Brain microvascular endothelial cell (primary cell): ENCODE measurements around the gene RNU6-1.

Experiments used
- DNase-seq: peaks from one replicate; pipeline ENCODE4 v3.0.0-alpha.2; 2020
- H3K27ac ChIP-seq: fragments of 250-450 bp; sonication (Bioruptor Pico); 2 replicates; pipeline ENCODE4 v1.5.1; 2020; ENCODE audit warnings: mild to moderate bottlenecking, moderate library complexity
- H3K27me3 ChIP-seq: fragments of 250-450 bp; sonication (Bioruptor Pico); replicated peaks from 2 replicates; pipeline ENCODE4 v1.5.1; 2020; ENCODE audit warnings: mild to moderate bottlenecking
- H3K36me3 ChIP-seq: fragments of 250-450 bp; sonication (Bioruptor Pico); replicated peaks from 2 replicates; pipeline ENCODE4 v1.5.1; 2020; ENCODE audit warnings: mild to moderate bottlenecking
- H3K4me3 ChIP-seq: 2 replicates; pipeline ENCODE4 v1.5.1; 2011; ENCODE audit warnings: low read depth, mild to moderate bottlenecking, control low read depth, low read length, moderate library complexity
- in situ Hi-C: cut with HindIII; loops from 2 replicates; pipeline ENCODE4 v1.10.0; 2017; ENCODE audit warnings: low sequenced_read_pairs, low pct_ligation_motif_present
- TF ChIP-seq, protein P1 (sequence below): IDR thresholded peaks from 2 replicates; pipeline ENCODE4 v1.5.1; 2011; ENCODE audit warnings: low read depth, mild to moderate bottlenecking, moderate library complexity, low read length, control low read depth, inconsistent platforms; ENCODE audit errors: missing control alignments

Gene RNU6-1

DNA sequence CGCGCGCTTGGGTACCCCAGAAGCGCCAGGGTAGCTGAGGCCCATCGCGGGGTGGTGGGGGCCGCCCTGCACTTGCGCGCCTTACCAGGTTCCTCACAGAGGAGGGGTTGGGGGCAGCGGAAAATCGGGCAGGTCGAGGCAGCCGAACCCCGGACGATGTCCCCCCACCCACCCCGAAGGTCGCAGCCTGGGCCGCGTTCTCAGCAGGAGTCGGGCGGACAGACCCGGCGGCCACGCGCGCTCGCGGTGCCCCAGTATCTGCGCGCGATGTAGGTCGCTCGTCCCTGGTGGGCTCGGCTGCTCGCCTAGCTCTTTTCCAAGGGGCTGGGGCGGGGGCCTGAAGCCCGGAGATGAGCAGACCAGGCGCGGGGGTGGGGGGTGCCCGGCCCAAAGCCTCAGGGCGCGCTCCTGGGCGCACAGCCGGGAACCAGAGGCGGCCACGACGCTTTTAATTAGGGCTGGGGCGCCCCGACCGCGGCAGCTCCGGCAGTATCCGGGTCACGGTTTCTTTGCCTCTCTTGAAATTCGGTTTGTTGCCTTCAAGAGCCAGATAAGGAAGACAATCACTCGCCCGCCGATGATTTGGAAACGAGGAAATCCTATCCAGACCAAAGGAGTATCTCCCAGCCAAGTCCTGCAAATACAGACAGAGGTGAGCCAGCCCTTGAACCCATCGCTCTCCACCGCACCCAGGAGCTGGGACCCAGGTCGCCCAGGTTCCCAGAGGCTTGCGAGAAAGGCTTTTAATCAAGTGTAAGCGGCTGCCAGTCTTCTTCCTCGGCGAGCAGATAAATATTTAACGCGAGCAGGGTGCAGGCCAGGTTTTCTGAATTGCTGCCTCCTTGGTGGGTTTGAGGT lies 10.0 kb downstream of the RNU6-1 start:
- TF ChIP-seq, protein P1, sequence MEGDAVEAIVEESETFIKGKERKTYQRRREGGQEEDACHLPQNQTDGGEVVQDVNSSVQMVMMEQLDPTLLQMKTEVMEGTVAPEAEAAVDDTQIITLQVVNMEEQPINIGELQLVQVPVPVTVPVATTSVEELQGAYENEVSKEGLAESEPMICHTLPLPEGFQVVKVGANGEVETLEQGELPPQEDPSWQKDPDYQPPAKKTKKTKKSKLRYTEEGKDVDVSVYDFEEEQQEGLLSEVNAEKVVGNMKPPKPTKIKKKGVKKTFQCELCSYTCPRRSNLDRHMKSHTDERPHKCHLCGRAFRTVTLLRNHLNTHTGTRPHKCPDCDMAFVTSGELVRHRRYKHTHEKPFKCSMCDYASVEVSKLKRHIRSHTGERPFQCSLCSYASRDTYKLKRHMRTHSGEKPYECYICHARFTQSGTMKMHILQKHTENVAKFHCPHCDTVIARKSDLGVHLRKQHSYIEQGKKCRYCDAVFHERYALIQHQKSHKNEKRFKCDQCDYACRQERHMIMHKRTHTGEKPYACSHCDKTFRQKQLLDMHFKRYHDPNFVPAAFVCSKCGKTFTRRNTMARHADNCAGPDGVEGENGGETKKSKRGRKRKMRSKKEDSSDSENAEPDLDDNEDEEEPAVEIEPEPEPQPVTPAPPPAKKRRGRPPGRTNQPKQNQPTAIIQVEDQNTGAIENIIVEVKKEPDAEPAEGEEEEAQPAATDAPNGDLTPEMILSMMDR, result no peak
- H3K27ac ChIP-seq, result no peak overlapping the region
- no peak for DNase-seq
- in situ Hi-C loops, result no loop called here
- peaks cover 94% of the 10 kb centered on the region for H3K27me3 ChIP-seq
- no peaks in the 10 kb centered on the region for H3K36me3 ChIP-seq
- no peak overlapping the region for H3K4me3 ChIP-seq

DNA sequence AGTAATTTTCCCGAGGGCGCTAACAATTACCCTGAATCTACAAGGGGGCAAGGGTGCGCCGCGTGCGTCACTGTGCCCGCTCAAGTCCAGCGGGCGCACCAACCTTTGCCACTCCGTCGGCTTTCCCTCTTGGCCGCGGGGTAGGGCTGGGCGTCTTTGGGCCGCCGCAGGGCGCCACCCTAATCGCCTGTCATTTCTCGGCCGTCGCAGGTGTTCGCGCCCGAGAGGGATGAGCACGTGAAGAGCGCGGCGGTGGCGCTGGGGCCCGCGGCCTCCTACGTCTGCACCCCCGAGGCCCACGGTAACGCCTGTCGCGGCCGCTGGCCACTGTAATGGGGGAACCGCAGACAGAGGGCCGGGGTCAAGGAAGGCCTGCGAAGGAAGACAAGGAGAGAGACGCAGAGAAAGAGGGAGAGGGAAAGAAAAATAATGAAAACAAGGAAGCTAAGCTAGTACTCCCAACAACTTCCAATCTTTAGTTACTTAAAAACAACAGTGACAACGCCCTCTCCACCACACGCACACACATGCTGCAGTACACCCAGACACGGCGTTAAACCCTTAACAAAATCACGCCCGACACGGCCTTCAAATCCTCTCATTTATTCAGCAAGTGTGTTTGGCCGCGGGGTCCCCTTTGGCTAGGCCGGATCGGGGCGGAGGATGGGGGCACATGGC lies 10.7 kb downstream of the RNU6-1 start:
- Histone ChIP-seq H3K27ac (no peak overlapping the region), H3K27me3 (peaks cover 94% of the 10 kb centered on the region), H3K4me3 (no peak overlapping the region), H3K36me3 (no peaks in the 10 kb centered on the region)
- no peak for DNase-seq
- in situ Hi-C loops, result no loop called here
- TF ChIP-seq, protein P1, result no peak

DNA sequence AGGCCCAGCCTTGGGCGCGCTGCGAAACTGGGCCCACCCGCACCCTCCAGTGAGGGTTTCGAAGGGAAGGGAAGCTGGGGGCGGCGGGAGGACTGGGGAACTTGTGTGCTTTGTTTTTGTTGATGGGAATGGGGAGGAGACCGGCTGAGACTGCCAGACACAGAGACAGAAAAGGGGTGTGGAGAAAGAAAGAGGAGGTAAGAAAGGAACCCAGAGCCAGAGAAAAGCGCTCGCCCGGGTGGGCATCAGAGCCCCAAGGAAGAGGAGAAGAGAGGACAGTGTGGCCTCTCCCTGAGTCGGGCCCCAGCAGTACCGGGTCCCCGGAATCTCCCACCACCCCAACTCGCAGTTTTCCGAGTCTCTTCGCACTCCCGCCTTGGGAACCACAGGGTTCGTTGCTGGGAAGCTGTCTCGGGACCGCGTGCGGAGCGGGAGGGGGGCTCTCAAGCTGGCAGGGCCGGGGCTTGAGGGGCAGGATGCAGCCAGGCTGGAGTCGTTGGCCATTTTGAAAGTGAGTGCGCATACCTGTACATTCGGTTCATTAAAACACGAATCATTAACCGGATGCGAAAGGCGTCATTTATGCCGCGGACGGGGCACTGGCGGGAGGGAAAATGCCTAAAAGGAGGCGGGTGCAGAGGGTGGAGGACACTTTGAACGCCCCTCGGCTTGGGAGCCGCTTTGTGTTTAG lies 11.4 kb downstream of the RNU6-1 start:
- Histone ChIP-seq H3K27me3 (peaks cover 94% of the 10 kb centered on the region), H3K36me3 (no peaks in the 10 kb centered on the region), H3K27ac (no peak overlapping the region), H3K4me3 (no peak overlapping the region)
- in situ Hi-C loops, result no loop called here
- no peak for DNase-seq
- TF ChIP-seq, protein P1, result no peak

DNA sequence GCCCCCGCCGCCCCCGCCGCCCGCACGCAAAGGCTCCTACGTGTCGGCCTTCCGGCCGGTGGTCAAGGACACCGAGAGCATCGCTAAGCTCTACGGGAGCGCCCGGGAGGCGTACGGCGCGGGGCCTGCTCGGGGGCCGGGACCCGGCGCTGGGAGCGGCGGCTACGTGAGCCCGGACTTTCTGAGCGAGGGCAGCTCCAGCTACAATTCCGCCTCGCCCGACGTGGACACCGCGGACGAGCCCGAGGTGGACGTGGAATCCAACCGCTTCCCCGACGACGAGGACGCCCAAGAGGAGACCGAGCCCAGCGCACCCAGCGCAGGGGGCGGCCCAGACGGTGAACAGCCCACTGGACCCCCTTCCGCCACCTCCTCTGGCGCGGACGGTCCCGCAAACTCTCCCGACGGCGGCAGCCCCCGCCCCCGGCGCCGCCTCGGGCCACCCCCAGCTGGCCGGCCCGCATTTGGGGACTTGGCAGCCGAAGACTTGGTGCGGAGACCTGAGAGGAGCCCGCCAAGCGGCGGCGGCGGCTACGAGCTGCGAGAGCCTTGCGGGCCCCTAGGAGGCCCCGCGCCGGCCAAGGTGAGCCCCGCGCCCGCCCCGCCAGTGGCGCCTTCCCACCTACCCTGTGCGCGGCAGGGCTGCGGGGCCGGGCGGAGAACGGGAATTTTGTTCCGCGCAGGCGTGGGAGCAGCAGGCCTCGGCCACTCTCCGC lies 12.1 kb downstream of the RNU6-1 start:
- no peak for DNase-seq
- Histone ChIP-seq H3K27me3 (peaks cover 94% of the 10 kb centered on the region), H3K36me3 (no peaks in the 10 kb centered on the region), H3K4me3 (no peak overlapping the region), H3K27ac (no peak overlapping the region)
- in situ Hi-C loops, result no loop called here
- TF ChIP-seq, protein P1, result no peak

DNA sequence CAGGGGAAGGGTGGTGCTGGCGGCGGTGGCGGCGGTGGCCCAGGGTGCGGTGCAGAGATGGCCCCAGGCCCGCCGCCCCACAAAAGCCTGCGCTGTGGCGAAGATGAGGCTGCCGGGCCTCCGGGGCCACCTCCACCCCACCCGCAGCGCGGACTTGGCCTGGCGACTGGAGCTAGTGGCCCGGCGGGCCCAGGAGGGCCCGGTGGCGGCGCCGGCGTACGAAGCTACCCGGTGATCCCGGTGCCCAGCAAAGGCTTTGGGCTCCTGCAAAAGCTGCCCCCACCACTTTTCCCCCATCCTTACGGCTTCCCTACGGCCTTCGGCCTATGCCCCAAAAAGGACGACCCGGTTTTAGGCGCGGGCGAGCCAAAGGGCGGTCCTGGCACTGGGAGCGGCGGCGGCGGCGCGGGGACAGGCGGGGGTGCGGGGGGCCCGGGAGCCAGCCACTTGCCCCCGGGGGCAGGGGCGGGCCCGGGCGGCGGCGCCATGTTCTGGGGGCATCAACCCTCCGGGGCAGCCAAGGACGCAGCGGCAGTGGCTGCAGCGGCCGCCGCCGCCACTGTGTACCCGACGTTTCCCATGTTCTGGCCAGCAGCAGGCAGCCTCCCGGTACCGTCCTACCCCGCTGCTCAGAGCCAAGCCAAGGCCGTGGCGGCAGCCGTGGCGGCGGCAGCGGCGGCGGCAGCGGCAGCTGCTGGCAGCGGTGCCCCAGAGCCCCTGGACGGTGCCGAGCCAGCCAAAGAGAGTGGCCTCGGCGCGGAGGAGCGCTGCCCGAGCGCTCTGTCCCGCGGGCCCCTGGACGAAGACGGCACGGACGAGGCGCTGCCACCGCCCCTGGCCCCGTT lies 12.9 kb downstream of the RNU6-1 start:
- no peaks in the 10 kb centered on the region for H3K36me3 ChIP-seq
- no peak for DNase-seq
- in situ Hi-C loops, result no loop called here
- peaks cover 94% of the 10 kb centered on the region for H3K27me3 ChIP-seq
- no peak overlapping the region for H3K4me3 ChIP-seq
- H3K27ac ChIP-seq, result no peak overlapping the region
- TF ChIP-seq, protein P1, result no peak
